ENCODE measurements around the gene ELOVL6. TPM values are rescaled to one million over a fixed set of nuclear protein-coding genes. Genes with fewer than 3 reads are reported as not detected.
"Not testable (repeated sequence)": the region's sequence is repeated elsewhere in the genome, so short reads cannot be mapped to it uniquely, and the experiment has no call there.

Gene ELOVL6
- total and polyA plus RNA-seq, 10 of the 15 experiments (the other 5 are each of a cell fraction or from before 2014, with no cell fraction given) = 3.9 to 33.5 (median 8.1) TPM

GRCh38 chr4:110076828-110077227, 121.6 kb downstream of the ELOVL6 start:
- H3K4me3 ChIP-seq; H4K20me1 ChIP-seq (ENCODE audit: control insufficient read depth, insufficient read depth); H3K4me2 ChIP-seq (ENCODE audit: control insufficient read depth, insufficient read depth); in situ Hi-C loops (cut with MboI); DNase-seq (ENCODE audit: low read depth, low spot score); CTCF ChIA-PET; H3K27me3 ChIP-seq (replicated peaks in 1 of 2; ENCODE audit: control insufficient read depth in 2 of 2, insufficient read depth in 2 of 2, low read length in 1 of 2); H3K9me3 ChIP-seq (replicated peaks; ENCODE audit: control insufficient read depth, insufficient read depth, low read length); SMC1A ChIA-PET (ENCODE audit: uncharacterized antibody, unreplicated experiment); H3K4me1 ChIP-seq (ENCODE audit: control insufficient read depth, insufficient read depth, low read length); H3K36me3 ChIP-seq (ENCODE audit: control insufficient read depth in 2 of 2, insufficient read depth in 2 of 2, low read length in 1 of 2); H3K9ac ChIP-seq (ENCODE audit: control insufficient read depth, insufficient read depth, low read length); BruUV-seq (replicated peaks); intact Hi-C loops (cut with micrococcal nuclease; ENCODE audit: unreplicated experiment); H2AFZ ChIP-seq (ENCODE audit: control insufficient read depth, low read depth, low read length); FAIRE-seq; H3K79me2 ChIP-seq (ENCODE audit: control insufficient read depth, insufficient read depth, low read length); POLR2A ChIA-PET; RAD21 ChIA-PET (ENCODE audit: unreplicated experiment); H3K27ac ChIP-seq (ENCODE audit: control insufficient read depth, insufficient read depth); ATAC-seq: not testable (repeated sequence)
- 92% methylated on average over 11 of the region's 11 CpGs for WGBS (ENCODE audit: insufficient coverage, insufficient replicate concordance, low lambda C conversion rate, missing lambda C conversion rate)

DNA sequence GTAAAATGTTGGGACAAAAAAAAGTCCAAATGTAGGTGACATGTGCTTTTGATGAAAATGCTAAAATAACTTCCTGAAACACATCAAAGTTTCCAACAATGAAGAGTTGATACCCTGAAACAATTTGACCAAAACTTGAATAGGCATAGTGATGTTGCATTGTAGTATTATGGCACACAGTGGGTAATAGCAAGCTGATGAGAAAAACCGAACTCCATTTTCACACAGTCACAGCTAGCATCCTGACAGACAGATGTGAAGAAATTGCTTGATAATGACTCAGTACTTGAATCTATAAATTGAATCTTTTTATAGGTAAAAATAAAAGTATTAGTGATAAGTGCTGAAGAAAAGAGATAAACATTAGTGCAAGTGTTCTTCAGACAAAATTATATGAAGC, 122.5 kb downstream of the ELOVL6 start:
- CTCF ChIA-PET = no interaction called here
- RAD21 ChIA-PET (ENCODE audit: unreplicated experiment) = no interaction called here
- in situ Hi-C loops (cut with MboI) = no loop called here

More for the DNA sequence above, 122.5 kb downstream of the ELOVL6 start:
- no peaks in the 10 kb centered on the region for H3K27me3 ChIP-seq (replicated peaks in 1 of 2; ENCODE audit: control insufficient read depth in 2 of 2, insufficient read depth in 2 of 2, low read length in 1 of 2)
- no peak overlapping the region for H2AFZ ChIP-seq (ENCODE audit: control insufficient read depth, low read depth, low read length)
- no peaks in the 10 kb centered on the region for H3K79me2 ChIP-seq (ENCODE audit: control insufficient read depth, insufficient read depth, low read length)
- no peak for DNase-seq (ENCODE audit: low read depth, low spot score)
- peak; percentile 79 for FAIRE-seq
- H4K20me1 ChIP-seq (ENCODE audit: control insufficient read depth, insufficient read depth) = no peaks in the 10 kb centered on the region
- SMC1A ChIA-PET (ENCODE audit: uncharacterized antibody, unreplicated experiment) = no interaction called here
- H3K27ac ChIP-seq (ENCODE audit: control insufficient read depth, insufficient read depth) = no peak overlapping the region
- intact Hi-C loops (cut with micrococcal nuclease; ENCODE audit: unreplicated experiment) = no loop called here
- WGBS (ENCODE audit: insufficient coverage, insufficient replicate concordance, low lambda C conversion rate, missing lambda C conversion rate) = 89% methylated on average over 1 of the region's 1 CpG
- no peak overlapping the region for H3K4me2 ChIP-seq (ENCODE audit: control insufficient read depth, insufficient read depth)
- POLR2A ChIA-PET = no interaction called here
- no peaks in the 10 kb centered on the region; the same call in 2 of the 3 replicates for H3K9me3 ChIP-seq (replicated peaks; ENCODE audit: control insufficient read depth, insufficient read depth, low read length)
- H3K9ac ChIP-seq (ENCODE audit: control insufficient read depth, insufficient read depth, low read length) = no peak overlapping the region
- ATAC-seq = no peak
- H3K4me3 ChIP-seq = no peak overlapping the region
- no peaks in the 10 kb centered on the region for H3K4me1 ChIP-seq (ENCODE audit: control insufficient read depth, insufficient read depth, low read length)
- no peak for TF ChIP-seq STAT3 (IDR thresholded peaks at IDR 0.05; ENCODE audit: low read depth, low read length)
- TF ChIP-seq CUX1 (IDR thresholded peaks at IDR 0.05; ENCODE audit: insufficient replicate concordance, low read depth, low read length) = no peak
- no peak for TF ChIP-seq PML (IDR thresholded peaks at IDR 0.05; ENCODE audit: low read length)
- no peak for TF ChIP-seq HCFC1 (IDR thresholded peaks at IDR 0.05; ENCODE audit: low read length)
- no peak for TF ChIP-seq CBX3 (IDR thresholded peaks at IDR 0.05; ENCODE audit: borderline replicate concordance, low read depth)
- no TSS peak for BruUV-seq (replicated peaks)
- H3K36me3 ChIP-seq (ENCODE audit: control insufficient read depth in 2 of 2, insufficient read depth in 2 of 2, low read length in 1 of 2) = no peaks in the 10 kb centered on the region; a peak in 1 of 4 replicates
